IPS DF 4.7 (cell line): ENCODE measurements around the gene TRAPPC6A.

ENCODE experiments used
- DNase-seq: peaks from one replicate; pipeline ENCODE4 v3.0.0-alpha.2; 2013; ENCODE audit warnings: low spot score; ENCODE audit errors: extremely low read depth

TRAPPC6A gene, protein sequence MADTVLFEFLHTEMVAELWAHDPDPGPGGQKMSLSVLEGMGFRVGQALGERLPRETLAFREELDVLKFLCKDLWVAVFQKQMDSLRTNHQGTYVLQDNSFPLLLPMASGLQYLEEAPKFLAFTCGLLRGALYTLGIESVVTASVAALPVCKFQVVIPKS

GRCh38 chr19:45177817-45178261 lies at the start of gene TRAPPC6A:
Gene TRAPPC6A, minus strand, starts transcription at chr19:45178237. Its CDS starts 19 bp downstream, at chr19:45178218.
- no peak for DNase-seq

DNA sequence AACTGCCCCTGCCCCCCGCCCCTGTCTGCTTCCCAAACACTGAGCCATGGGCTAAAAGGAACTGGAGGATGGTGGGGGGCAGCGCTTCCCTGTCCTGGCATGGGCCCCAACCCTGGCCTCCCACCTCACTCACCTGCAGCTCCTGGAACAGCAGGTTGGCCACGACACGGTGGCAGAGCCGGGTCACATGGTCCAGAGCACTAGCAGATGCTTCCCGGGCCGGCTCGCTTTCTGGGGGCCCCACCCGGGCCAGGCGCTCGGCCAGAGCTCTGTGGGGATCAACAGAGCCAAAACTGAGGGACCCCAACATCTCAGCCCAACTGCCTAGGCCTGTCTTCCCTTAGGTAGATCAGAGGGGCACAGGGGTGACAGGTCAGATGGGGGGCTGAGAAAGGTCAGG lies 46.6 kb upstream of the TRAPPC6A start:
- DNase-seq: no peak

DNA sequence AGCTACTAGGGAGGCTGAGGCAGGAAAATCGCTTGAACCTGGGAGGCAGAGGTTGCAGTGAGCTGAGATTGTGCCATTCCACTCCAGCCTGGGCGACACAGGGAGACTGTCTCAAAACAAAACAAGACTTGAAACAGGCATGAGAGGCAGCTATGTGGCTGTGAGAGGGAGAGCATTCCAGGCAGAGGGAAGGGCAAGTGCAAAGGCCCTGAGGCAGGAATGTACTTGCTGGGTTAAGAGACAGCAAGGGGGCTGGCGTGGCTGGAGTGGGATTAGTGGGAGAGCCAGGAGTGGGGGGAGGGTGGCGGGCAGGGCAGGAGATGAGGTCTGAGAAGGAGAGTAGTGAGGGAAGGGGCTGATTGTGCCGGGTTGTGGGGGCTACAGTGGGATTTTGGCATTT lies 45.8 kb upstream of the TRAPPC6A start:
- DNase-seq: no peak

GRCh38 chr19:45222724-45223123 lies 44.7 kb upstream of the TRAPPC6A start:
- DNase-seq: no peak

- no peak for DNase-seq
Observed at GRCh38 chr19:45218911-45219743, 41.1 kb upstream of the TRAPPC6A start.

DNA sequence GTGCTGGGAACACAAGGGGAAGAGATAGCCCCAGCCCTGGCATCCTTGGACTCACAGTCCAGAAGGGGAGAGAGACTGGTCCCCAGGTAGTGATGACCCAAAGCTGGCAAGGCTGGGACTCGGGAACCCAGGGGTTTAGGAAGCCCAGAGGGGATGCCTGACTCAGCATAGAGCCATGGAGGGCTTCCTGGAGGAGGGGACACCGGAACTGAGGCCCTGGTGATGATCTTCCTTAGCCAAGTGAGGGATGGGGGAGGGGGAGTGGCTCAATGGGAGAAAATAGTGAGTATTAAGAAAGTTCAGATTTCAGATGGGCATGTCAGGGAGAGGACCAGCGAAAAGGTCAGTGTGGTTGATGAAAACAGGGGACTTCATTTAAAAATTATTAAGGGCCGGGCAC lies 40.4 kb upstream of the TRAPPC6A start:
- no peak for DNase-seq

DNA sequence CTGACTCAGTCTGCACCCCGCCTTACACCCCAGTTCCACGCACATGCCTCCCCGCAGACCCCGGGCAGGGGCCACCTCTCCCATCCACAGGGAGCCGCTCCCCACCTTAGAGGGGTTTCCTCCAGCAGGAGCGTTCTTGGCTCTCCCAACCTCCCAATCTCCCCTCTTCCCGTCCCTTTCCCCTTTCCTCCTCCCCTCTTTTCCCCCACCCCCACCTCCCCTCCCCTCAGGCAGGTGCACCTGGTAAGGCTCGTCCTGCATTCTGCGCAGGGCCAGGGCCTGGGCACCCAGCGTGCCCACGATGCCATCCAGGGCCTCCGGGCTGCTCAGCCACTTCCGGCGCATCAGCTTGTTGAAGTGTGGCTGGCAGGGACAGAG lies 39.9 kb upstream of the TRAPPC6A start:
- no peak for DNase-seq

DNA sequence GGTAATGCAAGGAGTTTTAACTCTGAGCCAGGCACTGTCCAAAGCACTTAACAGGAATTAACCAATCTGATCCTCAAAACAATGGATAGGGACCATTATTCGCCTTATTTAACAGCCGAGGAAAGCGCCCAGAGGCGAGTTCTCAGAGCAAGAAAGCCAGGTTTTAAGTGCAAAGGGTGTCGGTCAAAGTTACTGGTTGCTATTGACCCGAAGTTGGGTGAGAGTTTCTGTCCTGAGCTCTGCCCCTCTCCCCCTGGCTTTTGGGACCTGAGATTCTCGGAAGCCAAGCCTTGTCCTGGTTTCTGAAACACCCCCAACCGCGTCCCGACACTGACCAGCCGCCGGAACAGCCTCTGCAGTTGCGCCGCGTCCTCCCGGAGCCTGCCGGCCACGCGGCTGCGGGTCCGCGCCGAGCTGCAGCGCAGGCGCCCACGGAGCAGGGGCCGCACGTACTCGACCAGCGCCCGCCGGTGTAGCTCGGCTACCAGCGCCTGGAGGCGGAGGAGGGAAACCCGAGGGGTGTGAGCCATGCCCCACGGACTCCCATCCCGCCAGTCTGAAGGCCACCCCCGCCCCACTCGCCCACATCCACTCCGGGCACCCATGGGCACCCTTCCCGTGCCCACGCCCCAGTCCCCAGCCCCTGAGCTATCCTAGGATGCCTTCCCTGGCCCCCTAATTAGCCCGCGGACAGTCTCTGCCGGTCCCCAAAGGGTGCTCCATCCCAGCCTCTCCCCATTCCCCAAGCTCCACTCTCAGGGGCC lies 39.3 kb upstream of the TRAPPC6A start:
- no peak for DNase-seq

GRCh38 chr19:45216667-45217066 lies 38.6 kb upstream of the TRAPPC6A start:
- DNase-seq: no peak

DNA sequence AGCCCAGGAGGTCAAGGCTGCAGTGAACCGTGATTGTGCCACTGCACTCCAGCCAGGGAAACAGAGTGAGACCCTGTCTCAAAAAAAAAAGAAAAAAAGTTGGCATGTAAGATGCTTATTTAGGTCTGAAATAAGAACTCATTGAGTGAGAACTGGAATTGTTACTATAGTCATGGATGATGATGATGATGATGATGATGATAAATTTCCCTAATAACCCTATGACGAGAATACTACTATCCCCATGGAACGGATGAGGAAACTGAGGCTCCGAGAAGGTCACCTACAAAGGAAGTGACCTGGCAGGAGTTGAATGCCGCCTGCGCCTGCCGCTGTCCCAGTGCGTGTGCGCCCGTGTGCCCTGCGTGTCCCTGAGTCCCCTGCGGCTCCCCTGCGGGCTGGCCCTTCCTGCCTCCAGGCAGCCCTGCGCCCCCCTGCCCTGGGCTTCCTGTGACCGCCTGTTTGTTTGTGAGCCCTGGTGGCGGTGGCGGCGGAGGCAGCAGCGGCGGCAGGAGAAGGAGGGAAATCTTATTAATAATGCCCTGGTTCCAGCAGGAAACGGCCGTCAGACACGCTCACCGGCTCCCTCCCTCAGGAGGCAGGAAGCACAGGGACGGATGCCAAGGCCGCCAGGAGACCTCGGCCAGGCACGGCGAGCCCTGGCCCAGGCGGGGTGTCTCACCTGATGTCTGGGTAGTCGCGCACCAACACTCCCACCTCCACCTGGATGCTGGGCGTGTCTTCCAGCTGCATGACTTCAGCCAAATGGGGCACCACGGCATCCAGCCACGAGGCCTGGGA lies 37.6 kb upstream of the TRAPPC6A start:
- DNase-seq: no peak

- no peak for DNase-seq
Observed at GRCh38 chr19:45213031-45213430, 35.0 kb upstream of the TRAPPC6A start.

DNA sequence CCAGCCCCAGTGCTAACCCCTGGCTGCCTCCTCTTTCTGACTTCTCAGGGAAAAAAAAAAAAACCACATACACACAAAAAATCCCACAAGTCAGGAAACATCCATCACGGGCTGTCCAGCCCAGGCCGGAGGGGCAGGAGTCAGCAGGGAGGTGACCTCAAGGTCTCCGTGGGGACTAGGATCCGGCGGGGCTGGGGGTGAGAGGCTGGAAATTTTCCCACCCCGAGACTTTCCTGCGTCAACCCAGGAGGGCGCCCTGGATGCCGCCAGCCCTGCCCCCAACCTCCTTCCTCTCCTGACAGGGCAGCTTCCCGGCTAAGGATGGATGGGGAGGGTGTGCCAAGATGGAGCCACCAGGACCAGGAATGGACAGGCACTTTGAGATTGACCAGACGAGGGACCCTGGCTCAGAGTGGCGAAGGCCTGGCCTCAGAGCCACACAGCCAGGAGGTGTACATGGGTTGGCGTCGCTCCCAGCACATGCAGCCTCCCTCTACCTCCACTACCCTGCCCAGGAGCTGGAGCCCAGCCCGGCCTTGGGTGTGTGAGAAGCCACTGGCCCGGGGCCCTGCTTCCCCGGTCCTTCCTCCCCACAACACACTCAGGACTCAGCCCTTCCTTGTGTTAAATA lies 33.8 kb upstream of the TRAPPC6A start:
- DNase-seq: no peak

DNA sequence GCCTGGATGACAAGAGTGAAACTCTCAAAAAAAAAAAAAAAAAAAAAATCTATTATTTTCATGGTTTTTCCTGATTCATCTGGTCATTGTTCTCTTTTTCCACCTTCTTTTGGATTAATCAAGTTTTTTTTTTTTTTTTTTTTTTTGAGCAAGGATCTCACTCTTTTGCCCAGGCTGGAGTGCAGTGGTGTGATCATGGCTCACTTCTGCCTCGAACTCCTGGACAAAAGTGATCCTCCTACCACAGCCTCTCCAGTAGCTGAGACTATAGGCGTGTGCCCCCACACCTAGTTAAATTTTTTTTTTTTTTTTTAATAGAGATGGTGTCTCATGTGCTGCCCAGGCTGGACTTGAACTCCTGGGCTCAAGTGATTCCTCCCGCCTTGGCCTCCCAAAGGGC lies 28.3 kb upstream of the TRAPPC6A start:
- DNase-seq: no peak

GRCh38 chr19:45205810-45206209 lies 27.8 kb upstream of the TRAPPC6A start:
- no peak for DNase-seq

- no peak for DNase-seq
Observed at GRCh38 chr19:45202637-45203036, 24.6 kb upstream of the TRAPPC6A start.

DNA sequence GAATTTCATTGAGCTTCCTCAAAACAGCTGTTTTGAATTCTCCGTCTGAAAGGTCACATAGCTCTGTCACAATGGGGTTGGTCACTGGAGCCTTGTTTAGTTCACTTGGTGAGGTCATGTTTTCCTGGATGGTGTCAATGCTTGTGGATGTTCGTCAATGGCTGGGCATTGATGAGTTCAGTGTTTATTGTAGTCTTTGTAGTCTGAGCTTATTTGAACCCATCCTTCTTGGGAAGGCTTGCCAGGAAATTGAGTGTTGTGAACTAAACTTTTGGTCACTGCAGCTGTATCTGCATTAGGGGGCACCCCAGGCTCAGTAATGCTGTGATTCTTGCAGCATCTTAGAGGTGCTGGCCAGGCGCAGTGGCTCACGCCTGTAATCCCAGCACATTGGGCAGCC lies 22.5 kb upstream of the TRAPPC6A start:
- DNase-seq: no peak

GRCh38 chr19:45195764-45196163 lies 17.7 kb upstream of the TRAPPC6A start:
- DNase-seq: no peak

DNA sequence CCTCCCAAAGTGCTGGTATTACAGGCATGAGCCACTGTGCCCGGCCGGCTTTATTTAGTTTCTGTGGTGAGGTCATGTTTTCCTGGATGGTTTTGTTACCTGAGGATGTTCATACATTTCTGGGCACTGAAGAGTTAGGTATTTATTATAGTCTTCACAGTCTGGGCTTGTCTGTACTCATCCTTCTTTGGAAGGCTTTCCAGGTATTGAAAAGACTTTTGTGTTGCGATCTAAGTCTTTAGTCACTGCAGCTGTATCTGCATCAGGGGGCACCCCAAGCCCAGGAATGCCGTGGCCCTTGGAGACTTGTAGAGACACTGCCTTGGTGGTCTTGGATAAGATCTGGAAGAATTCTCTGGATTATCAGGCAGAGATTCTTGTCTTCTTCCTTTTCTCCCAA lies 13.3 kb upstream of the TRAPPC6A start:
- DNase-seq: no peak

- no peak for DNase-seq
Observed at GRCh38 chr19:45189971-45190370, 11.9 kb upstream of the TRAPPC6A start.

DNA sequence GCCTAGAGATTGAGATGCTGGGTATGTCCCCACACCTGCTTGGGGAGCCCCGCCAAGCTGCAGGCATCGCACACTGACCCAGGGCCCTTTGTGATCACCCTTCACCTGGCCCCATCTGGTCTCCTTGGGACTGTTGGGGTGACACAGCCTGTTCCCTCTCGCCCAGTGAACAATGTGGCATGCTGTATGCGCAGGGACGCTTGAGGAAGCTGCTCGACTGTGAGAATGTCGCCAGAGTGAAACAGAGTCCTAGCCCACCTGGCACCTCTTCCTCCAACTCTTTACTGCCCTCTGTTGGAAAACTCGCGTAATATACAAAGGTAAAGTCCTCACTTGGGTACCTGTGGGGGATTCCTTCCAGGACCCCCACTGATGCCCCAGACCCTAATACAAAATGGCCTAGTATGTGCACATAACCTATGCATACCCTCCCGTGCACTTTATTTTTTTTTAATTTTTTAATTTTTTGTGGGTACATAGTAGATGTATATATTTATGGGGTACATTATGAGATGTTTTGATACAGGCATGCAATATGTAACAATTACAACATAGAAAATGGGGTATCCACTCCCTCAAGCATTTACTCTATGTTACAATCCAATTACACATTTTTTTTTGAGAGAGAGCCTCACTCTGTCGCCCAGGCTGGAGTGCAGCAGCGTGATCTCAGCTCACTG lies 9.5 kb upstream of the TRAPPC6A start:
- DNase-seq: no peak
